HEK293 (cell line): ENCODE measurements around the gene TEKT5.
A peak's percentile ranks its signal among the peaks of the same experiment; 100 is the strongest.

Source experiments
- CTCF ChIA-PET: fragments of 350-600 bp; formaldehyde crosslinking; extraction: SDS; loops from one replicate; lab custom pipeline; 2021; ENCODE audit warnings: antibody characterized with exemption; lab: Yijun Ruan, JAX
- POLR2A ChIA-PET: fragments of 300-600 bp; formaldehyde crosslinking; extraction: SDS; loops from one replicate; lab custom pipeline; 2020; ENCODE audit warnings: antibody characterized with exemption, inconsistent platforms; lab: Yijun Ruan, JAX
- H3K27ac ChIP-seq: fragments of 200-500 bp; sonication (Bioruptor generic); 2 replicates; pipeline ENCODE4 v1.5.1; 2014; ENCODE audit warnings: low read depth, low read length, control low read depth, inconsistent platforms; ENCODE audit errors: extremely low read depth
- H3K36me3 ChIP-seq, 2 experiments: fragments of 200-500 bp in 1 of 2; sonication (Bioruptor generic) in 1 of 2; 1 replicate in 1 of 2; 2 replicates in 1 of 2; pipeline ENCODE4 v1.5.1; 2014 to 2017; ENCODE audit warnings: inconsistent platforms in 2 of 2, low read length in 2 of 2; ENCODE audit not compliant: control insufficient read depth in 2 of 2, insufficient read depth in 1 of 2
- H3K4me1 ChIP-seq: fragments of 200-500 bp; sonication (Bioruptor generic); 2 replicates; pipeline ENCODE4 v1.5.1; 2014; ENCODE audit warnings: mild to moderate bottlenecking, low read length, inconsistent platforms; ENCODE audit not compliant: control insufficient read depth, insufficient read depth
- H3K4me3 ChIP-seq: 2 replicates; pipeline ENCODE4 v1.5.1; 2011; ENCODE audit warnings: low read depth, mild to moderate bottlenecking, control low read depth, low read length, moderate library complexity
- H3K9me3 ChIP-seq: fragments of 200-500 bp; sonication (Bioruptor generic); 2 replicates; pipeline ENCODE4 v1.5.1; 2014; ENCODE audit warnings: low read depth, low read length, inconsistent platforms; ENCODE audit not compliant: control insufficient read depth, insufficient read depth
- AEBP2 ChIP-seq: fragments of 450-650 bp; formaldehyde crosslinking; IDR thresholded peaks from 2 replicates; pipeline ENCODE4 v1.5.1; 2016; ENCODE audit warnings: missing biosample characterization, missing genetic modification characterization, borderline replicate concordance
- EGR2 ChIP-seq: fragments of 450-650 bp; formaldehyde crosslinking; IDR thresholded peaks from 2 replicates; pipeline ENCODE4 v1.5.1; 2016; ENCODE audit warnings: low read depth, missing biosample characterization, missing genetic modification characterization
- GLI4 ChIP-seq: fragments of 450-650 bp; formaldehyde crosslinking; IDR thresholded peaks from 2 replicates; pipeline ENCODE4 v1.5.1; 2016; ENCODE audit warnings: missing biosample characterization, missing genetic modification characterization
- GLIS1 ChIP-seq: fragments of 450-650 bp; formaldehyde crosslinking; IDR thresholded peaks from 2 replicates; pipeline ENCODE4 v1.5.1; 2016; ENCODE audit warnings: missing biosample characterization, missing genetic modification characterization
- HOXA7 ChIP-seq: sonication (generic); formaldehyde crosslinking; IDR thresholded peaks from 2 replicates; pipeline ENCODE4 v1.8.1; 2022; ENCODE audit warnings: missing genetic modification reagents, borderline replicate concordance
- SP2 ChIP-seq: fragments of 450-650 bp; formaldehyde crosslinking; IDR thresholded peaks from 2 replicates; pipeline ENCODE4 v1.5.1; 2016; ENCODE audit warnings: missing biosample characterization, missing genetic modification characterization
- SP7 ChIP-seq: fragments of 450-650 bp; formaldehyde crosslinking; IDR thresholded peaks from 2 replicates; pipeline ENCODE4 v1.5.1; 2016; ENCODE audit warnings: missing biosample characterization, missing genetic modification characterization
- ZBTB10 ChIP-seq: fragments of 450-650 bp; formaldehyde crosslinking; IDR thresholded peaks from 2 replicates; pipeline ENCODE4 v1.5.1; 2016; ENCODE audit warnings: missing biosample characterization, missing genetic modification characterization
- ZFHX2 ChIP-seq: fragments of 450-650 bp; formaldehyde crosslinking; conservative IDR thresholded peaks from 2 replicates; pipeline ENCODE4 v1.5.1; 2016; ENCODE audit warnings: missing biosample characterization, missing genetic modification characterization
- ZIC2 ChIP-seq: fragments of 450-650 bp; formaldehyde crosslinking; IDR thresholded peaks from 2 replicates; pipeline ENCODE4 v1.5.1; 2016; ENCODE audit warnings: missing biosample characterization, missing genetic modification characterization
- ZNF174 ChIP-seq: fragments of 450-650 bp; formaldehyde crosslinking; IDR thresholded peaks from 2 replicates; pipeline ENCODE4 v1.5.0; 2017; ENCODE audit warnings: missing biosample characterization, mild to moderate bottlenecking, missing genetic modification characterization
- ZNF19 ChIP-seq: fragments of 450-650 bp; formaldehyde crosslinking; IDR thresholded peaks from 2 replicates; pipeline ENCODE4; 2016; ENCODE audit warnings: missing biosample characterization, missing genetic modification characterization, low read depth
- ZNF202 ChIP-seq: fragments of 450-650 bp; formaldehyde crosslinking; IDR thresholded peaks from 2 replicates; pipeline ENCODE4 v1.5.1; 2016; ENCODE audit warnings: missing biosample characterization, missing genetic modification characterization, borderline replicate concordance
- ZNF214 ChIP-seq: fragments of 450-650 bp; formaldehyde crosslinking; IDR thresholded peaks from 2 replicates; pipeline ENCODE4 v1.5.1; 2017; ENCODE audit warnings: missing biosample characterization, mild to moderate bottlenecking, missing genetic modification characterization, borderline replicate concordance
- ZNF560 ChIP-seq: fragments of 450-650 bp; formaldehyde crosslinking; IDR thresholded peaks from 2 replicates; pipeline ENCODE4 v1.5.1; 2017; ENCODE audit warnings: missing biosample characterization, missing genetic modification characterization, borderline replicate concordance
- ZNF585B ChIP-seq: fragments of 450-650 bp; formaldehyde crosslinking; IDR thresholded peaks from 2 replicates; pipeline ENCODE4 v1.5.1; 2016; ENCODE audit warnings: missing biosample characterization, missing genetic modification characterization
- ZNF626 ChIP-seq: fragments of 450-650 bp; sonication (Bioruptor Pico); formaldehyde crosslinking; IDR thresholded peaks from 2 replicates; pipeline ENCODE4 v1.5.1; 2018; ENCODE audit warnings: missing biosample characterization, missing genetic modification characterization, inconsistent platforms
- TF ChIP-seq, protein P1 (sequence below): fragments of 450-650 bp; formaldehyde crosslinking; IDR thresholded peaks from 2 replicates; pipeline ENCODE4 v1.5.1; 2016; ENCODE audit warnings: missing biosample characterization, missing genetic modification characterization, low read depth
- TF ChIP-seq, protein P2 (sequence below): fragments of 450-650 bp; formaldehyde crosslinking; IDR thresholded peaks from 2 replicates; pipeline ENCODE4 v1.5.1; 2016; ENCODE audit warnings: missing biosample characterization, missing genetic modification characterization
- TF ChIP-seq, protein P3 (sequence below): fragments of 450-650 bp; formaldehyde crosslinking; IDR thresholded peaks from 2 replicates; pipeline ENCODE4 v1.5.0; 2017; ENCODE audit warnings: missing biosample characterization, missing genetic modification characterization, borderline replicate concordance

The TEKT5 gene

GRCh38 chr16:10675861-10676260 is 18.9 kb downstream of the TEKT5 start (continued):
- no peak for TF ChIP-seq ZBTB10 (tag by site-specific recombination)

- ChIA-PET POLR2A (no interaction called here), CTCF (no interaction called here)
- no peaks in the 10 kb centered on the region for H3K9me3 ChIP-seq
- H3K4me3 ChIP-seq: no peak overlapping the region
- H3K4me1 ChIP-seq: no peaks in the 10 kb centered on the region
- TF ChIP-seq ZNF174 (tag by site-specific recombination) (no peak), SP2 (no peak), ZNF19 (no peak), ZNF626 (no peak), ZNF560 (no peak), HOXA7 (CRISPR knock-in tag) (no peak), ZNF214 (tag by site-specific recombination) (no peak), ZNF202 (tag by site-specific recombination) (no peak), GLI4 (tag by site-specific recombination) (no peak), SP7 (tag by site-specific recombination) (no peak), EGR2 (tag by site-specific recombination) (no peak)
- TF ChIP-seq, protein P1, sequence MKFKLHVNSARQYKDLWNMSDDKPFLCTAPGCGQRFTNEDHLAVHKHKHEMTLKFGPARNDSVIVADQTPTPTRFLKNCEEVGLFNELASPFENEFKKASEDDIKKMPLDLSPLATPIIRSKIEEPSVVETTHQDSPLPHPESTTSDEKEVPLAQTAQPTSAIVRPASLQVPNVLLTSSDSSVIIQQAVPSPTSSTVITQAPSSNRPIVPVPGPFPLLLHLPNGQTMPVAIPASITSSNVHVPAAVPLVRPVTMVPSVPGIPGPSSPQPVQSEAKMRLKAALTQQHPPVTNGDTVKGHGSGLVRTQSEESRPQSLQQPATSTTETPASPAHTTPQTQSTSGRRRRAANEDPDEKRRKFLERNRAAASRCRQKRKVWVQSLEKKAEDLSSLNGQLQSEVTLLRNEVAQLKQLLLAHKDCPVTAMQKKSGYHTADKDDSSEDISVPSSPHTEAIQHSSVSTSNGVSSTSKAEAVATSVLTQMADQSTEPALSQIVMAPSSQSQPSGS (tag by site-specific recombination): no peak
- TF ChIP-seq, protein P2, sequence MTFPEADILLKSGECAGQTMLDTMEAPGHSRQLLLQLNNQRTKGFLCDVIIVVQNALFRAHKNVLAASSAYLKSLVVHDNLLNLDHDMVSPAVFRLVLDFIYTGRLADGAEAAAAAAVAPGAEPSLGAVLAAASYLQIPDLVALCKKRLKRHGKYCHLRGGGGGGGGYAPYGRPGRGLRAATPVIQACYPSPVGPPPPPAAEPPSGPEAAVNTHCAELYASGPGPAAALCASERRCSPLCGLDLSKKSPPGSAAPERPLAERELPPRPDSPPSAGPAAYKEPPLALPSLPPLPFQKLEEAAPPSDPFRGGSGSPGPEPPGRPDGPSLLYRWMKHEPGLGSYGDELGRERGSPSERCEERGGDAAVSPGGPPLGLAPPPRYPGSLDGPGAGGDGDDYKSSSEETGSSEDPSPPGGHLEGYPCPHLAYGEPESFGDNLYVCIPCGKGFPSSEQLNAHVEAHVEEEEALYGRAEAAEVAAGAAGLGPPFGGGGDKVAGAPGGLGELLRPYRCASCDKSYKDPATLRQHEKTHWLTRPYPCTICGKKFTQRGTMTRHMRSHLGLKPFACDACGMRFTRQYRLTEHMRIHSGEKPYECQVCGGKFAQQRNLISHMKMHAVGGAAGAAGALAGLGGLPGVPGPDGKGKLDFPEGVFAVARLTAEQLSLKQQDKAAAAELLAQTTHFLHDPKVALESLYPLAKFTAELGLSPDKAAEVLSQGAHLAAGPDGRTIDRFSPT (tag by site-specific recombination): no peak
- TF ChIP-seq, protein P3, sequence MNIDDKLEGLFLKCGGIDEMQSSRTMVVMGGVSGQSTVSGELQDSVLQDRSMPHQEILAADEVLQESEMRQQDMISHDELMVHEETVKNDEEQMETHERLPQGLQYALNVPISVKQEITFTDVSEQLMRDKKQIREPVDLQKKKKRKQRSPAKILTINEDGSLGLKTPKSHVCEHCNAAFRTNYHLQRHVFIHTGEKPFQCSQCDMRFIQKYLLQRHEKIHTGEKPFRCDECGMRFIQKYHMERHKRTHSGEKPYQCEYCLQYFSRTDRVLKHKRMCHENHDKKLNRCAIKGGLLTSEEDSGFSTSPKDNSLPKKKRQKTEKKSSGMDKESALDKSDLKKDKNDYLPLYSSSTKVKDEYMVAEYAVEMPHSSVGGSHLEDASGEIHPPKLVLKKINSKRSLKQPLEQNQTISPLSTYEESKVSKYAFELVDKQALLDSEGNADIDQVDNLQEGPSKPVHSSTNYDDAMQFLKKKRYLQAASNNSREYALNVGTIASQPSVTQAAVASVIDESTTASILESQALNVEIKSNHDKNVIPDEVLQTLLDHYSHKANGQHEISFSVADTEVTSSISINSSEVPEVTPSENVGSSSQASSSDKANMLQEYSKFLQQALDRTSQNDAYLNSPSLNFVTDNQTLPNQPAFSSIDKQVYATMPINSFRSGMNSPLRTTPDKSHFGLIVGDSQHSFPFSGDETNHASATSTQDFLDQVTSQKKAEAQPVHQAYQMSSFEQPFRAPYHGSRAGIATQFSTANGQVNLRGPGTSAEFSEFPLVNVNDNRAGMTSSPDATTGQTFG (tag by site-specific recombination): no peak
- H3K27ac ChIP-seq: no peak overlapping the region
- H3K36me3 ChIP-seq: no peaks in the 10 kb centered on the region
These were observed 19.5 kb downstream of the TEKT5 start for GRCh38 chr16:10675216-10675615.

- ChIA-PET CTCF (interaction anchor here (0.5 to 0.6 kb wide), 2 partner anchors 71 to 99 kb away, joined by 3 to 5 read pairs; no protein-coding TSS in a partner anchor), POLR2A (no interaction called here)
- Histone ChIP-seq H3K4me3 (no peak overlapping the region), H3K9me3 (no peaks in the 10 kb centered on the region), H3K4me1 (no peaks in the 10 kb centered on the region), H3K36me3 (no peaks in the 10 kb centered on the region), H3K27ac (no peak overlapping the region)
- TF ChIP-seq ZIC2 (peak; percentile 11; the same call in 1 of the 2 replicates), GLIS1 (tag by site-specific recombination) (peak; percentile 74), EGR2 (tag by site-specific recombination) (peak; percentile 74), ZFHX2 (peak; percentile 61), ZNF585B (tag by site-specific recombination) (no peak), AEBP2 (tag by site-specific recombination) (no peak)
These were observed 23.0 kb downstream of the TEKT5 start for GRCh38 chr16:10671729-10672128.
